Measurements from ENCODE around the gene APEX2.

DNA sequence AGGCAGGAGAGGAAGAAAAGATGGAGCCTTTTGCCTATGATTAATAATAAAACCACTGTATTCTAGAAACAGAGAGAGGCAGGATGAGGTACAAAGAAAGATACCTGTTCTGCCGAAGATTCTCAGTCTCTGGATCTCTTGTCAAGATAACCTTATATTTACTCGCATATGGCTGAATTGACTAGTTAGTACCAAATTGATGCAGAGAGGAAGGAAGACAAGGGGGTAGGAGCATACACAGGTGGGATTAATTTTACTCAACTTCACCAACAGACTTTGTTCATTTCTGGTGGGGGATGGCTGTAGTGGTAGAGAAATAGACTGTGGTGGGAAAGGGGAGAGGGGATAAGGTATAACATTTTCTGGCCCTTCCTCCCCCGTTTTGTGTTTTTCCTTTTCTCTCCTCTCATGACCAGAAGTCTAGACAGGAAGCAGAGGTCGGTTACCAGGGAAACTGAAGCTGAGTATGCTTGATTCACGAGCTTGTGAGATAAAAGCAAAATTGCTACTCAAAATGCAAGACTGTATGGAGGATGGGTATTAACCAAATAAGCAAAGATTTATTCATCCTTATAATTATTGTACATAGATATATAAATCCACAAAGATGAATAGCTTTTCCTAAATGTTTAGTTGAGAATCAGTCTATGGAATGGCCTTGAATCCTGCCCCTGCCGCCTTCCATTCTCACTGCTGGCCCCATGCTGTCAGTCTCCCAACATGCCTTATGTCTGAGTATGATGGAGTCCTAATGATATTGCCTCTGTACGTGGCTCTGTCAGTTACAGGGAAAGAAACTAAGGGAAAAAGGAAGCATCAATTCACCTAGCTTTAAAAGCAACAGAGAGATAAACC is 56.9 kb downstream of the APEX2 start:
- TF ChIP-seq, protein P1, sequence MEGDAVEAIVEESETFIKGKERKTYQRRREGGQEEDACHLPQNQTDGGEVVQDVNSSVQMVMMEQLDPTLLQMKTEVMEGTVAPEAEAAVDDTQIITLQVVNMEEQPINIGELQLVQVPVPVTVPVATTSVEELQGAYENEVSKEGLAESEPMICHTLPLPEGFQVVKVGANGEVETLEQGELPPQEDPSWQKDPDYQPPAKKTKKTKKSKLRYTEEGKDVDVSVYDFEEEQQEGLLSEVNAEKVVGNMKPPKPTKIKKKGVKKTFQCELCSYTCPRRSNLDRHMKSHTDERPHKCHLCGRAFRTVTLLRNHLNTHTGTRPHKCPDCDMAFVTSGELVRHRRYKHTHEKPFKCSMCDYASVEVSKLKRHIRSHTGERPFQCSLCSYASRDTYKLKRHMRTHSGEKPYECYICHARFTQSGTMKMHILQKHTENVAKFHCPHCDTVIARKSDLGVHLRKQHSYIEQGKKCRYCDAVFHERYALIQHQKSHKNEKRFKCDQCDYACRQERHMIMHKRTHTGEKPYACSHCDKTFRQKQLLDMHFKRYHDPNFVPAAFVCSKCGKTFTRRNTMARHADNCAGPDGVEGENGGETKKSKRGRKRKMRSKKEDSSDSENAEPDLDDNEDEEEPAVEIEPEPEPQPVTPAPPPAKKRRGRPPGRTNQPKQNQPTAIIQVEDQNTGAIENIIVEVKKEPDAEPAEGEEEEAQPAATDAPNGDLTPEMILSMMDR (IDR thresholded peaks at IDR 0.05) = no peak
- no peak for TF ChIP-seq POLR2A (IDR thresholded peaks at IDR 0.05)

Measured in uterus (tissue), 2 donors.